HepG2 (cell line): ENCODE measurements around the gene SGCE. TPM values are rescaled to one million over a fixed set of nuclear protein-coding genes. Genes with fewer than 3 reads are reported as not detected.

ENCODE experiments used
- ATAC-seq: fragments of 200-7000 bp; cut with Tn5 transposase; 3 replicates; pipeline ENCODE4 v1.9.1; 2020; ENCODE audit warnings: mild to moderate bottlenecking, moderate library complexity
- BruUV-seq: library from RNA; stranded (reverse); fragments of 400-500 nt; replicated peaks from 2 replicates; lab custom pipeline; 2021; lab: Mats Ljungman, UMichigan
- CTCF ChIA-PET: fragments of 300-600 bp; formaldehyde crosslinking; extraction: SDS; loops from one replicate; lab custom pipeline; 2021; ENCODE audit warnings: low total read pairs, inconsistent platforms, low intra/inter-chr PET ratio; lab: Yijun Ruan, JAX
- POLR2A ChIA-PET: fragments of 350-600 bp; sonication (Branson Sonifier 250); formaldehyde crosslinking; loops from one replicate; lab custom pipeline; 2020; ENCODE audit warnings: antibody characterized with exemption, inconsistent platforms; lab: Yijun Ruan, JAX
- DNase-seq: peaks from one replicate; pipeline ENCODE4 v3.0.0-alpha.2; 2015; ENCODE audit warnings: low spot score
- FAIRE-seq: peaks from 3 replicates; lab custom pipeline; 2011; peaks lifted over from hg19 to GRCh38; lab: Jason Lieb, UNC
- H2AFZ ChIP-seq: one replicate; pipeline ENCODE4 v1.6.1; 2011; ENCODE audit warnings: low read length, inconsistent platforms
- H3K27ac ChIP-seq: fragments of 300-600 bp; 3 replicates; pipeline ENCODE4 v1.8.0; 2011; ENCODE audit warnings: mixed run types, mild to moderate bottlenecking, mixed read lengths, low read length, inconsistent platforms; ENCODE audit not compliant: insufficient read depth; ENCODE audit errors: extremely low read length
- H3K27me3 ChIP-seq, 2 experiments: fragments of 200-600 bp in 1 of 2; 2 replicates in 1 of 2; 3 replicates in 1 of 2; pipeline versions ENCODE4 v1.6.0 to v1.8.0; 2011; ENCODE audit warnings: low read length in 2 of 2, mild to moderate bottlenecking in 2 of 2, moderate library complexity in 2 of 2, inconsistent platforms in 1 of 2; ENCODE audit not compliant: insufficient read depth in 2 of 2, control insufficient read depth in 1 of 2
- H3K36me3 ChIP-seq, 2 experiments: fragments of 200-600 bp in 1 of 2; replicated peaks in 1 of 2; 2 replicates in 1 of 2; 3 replicates in 1 of 2; pipeline versions ENCODE4 v1.5.1 to v1.8.0; 2011; ENCODE audit warnings: low read length in 2 of 2, inconsistent platforms in 1 of 2; ENCODE audit not compliant: insufficient read depth in 2 of 2, control insufficient read depth in 1 of 2
- H3K4me1 ChIP-seq: 2 replicates; pipeline ENCODE4 v1.5.1; 2012; ENCODE audit warnings: low read length, inconsistent platforms; ENCODE audit not compliant: insufficient read depth
- H3K4me2 ChIP-seq: 2 replicates; pipeline ENCODE4 v1.6.0; 2011; ENCODE audit warnings: low read depth, low read length, inconsistent platforms
- H3K4me3 ChIP-seq, 3 experiments: fragments of 200-600 bp in 1 of 3; sonication (generic), shearing (Covaris generic) in 1 of 3; replicated peaks in 1 of 3; 2 replicates each; pipeline ENCODE4 v1.5.1; 2011 to 2016; ENCODE audit warnings: low read length in 3 of 3, inconsistent platforms in 2 of 3, low read depth in 2 of 3, mild to moderate bottlenecking in 2 of 3, control low read depth in 1 of 3, mixed read lengths in 1 of 3; ENCODE audit not compliant: insufficient read depth in 1 of 3
- H3K79me2 ChIP-seq: one replicate; pipeline ENCODE4 v1.6.1; 2011; ENCODE audit warnings: low read length, inconsistent platforms; ENCODE audit not compliant: insufficient read depth
- H3K9ac ChIP-seq: 2 replicates; pipeline ENCODE4 v1.6.0; 2011; ENCODE audit warnings: mild to moderate bottlenecking, low read depth, low read length, inconsistent platforms; ENCODE audit not compliant: insufficient read depth
- H3K9me3 ChIP-seq: 2 replicates; pipeline ENCODE4 v1.5.1; 2012; ENCODE audit warnings: mild to moderate bottlenecking, low read length
- H4K20me1 ChIP-seq: 2 replicates; pipeline ENCODE4 v1.6.0; 2011; ENCODE audit warnings: inconsistent platforms, mild to moderate bottlenecking, low read length, moderate library complexity; ENCODE audit not compliant: insufficient read depth
- ARID3A ChIP-seq: IDR thresholded peaks from 2 replicates; pipeline ENCODE4 v1.6.1; 2012; ENCODE audit warnings: low read depth, low read length, improper control_type of control experiment
- CREB1 ChIP-seq, 2 experiments: fragments of 450-650 bp in 1 of 2; IDR thresholded peaks; 2 replicates each; pipeline ENCODE4 v1.6.1; 2016 to 2017; ENCODE audit warnings: control low read depth in 1 of 2, mild to moderate bottlenecking in 1 of 2, missing compliant biosample characterization in 1 of 2, missing genetic modification characterization in 1 of 2
- EED ChIP-seq: sonication (generic); formaldehyde crosslinking; IDR thresholded peaks from 2 replicates; pipeline ENCODE4 v1.5.0; 2020; ENCODE audit warnings: mild to moderate bottlenecking, missing genetic modification reagents
- MED1 ChIP-seq: sonication (generic); formaldehyde crosslinking; IDR thresholded peaks from 2 replicates; pipeline ENCODE4 v1.4.0; 2020; ENCODE audit warnings: missing genetic modification reagents
- MZF1 ChIP-seq: sonication (generic); formaldehyde crosslinking; IDR thresholded peaks from 2 replicates; pipeline ENCODE4 v1.8.1; 2023; ENCODE audit warnings: mild to moderate bottlenecking, missing genetic modification reagents, borderline replicate concordance
- NFYC ChIP-seq: IDR thresholded peaks from 2 replicates; pipeline ENCODE4 v1.6.1; 2016; ENCODE audit warnings: missing genetic modification reagents, missing compliant biosample characterization
- ZBTB25 ChIP-seq: IDR thresholded peaks from 2 replicates; pipeline ENCODE4 v1.6.1; 2018; ENCODE audit warnings: missing genetic modification reagents
- ZFP41 ChIP-seq: sonication (generic); formaldehyde crosslinking; IDR thresholded peaks from 2 replicates; pipeline ENCODE4 v1.4.0; 2020; ENCODE audit warnings: mild to moderate bottlenecking, missing genetic modification reagents, borderline replicate concordance
- ZNF318 ChIP-seq: sonication (generic); formaldehyde crosslinking; IDR thresholded peaks from 2 replicates; pipeline ENCODE4 v1.4.0; 2020; ENCODE audit warnings: mild to moderate bottlenecking, missing genetic modification reagents
- WGBS: methylation state at CpG from one replicate; pipeline ENCODE4 v1.1.6; 2017; ENCODE audit warnings: low lambda C conversion rate; 5-methylcytosine and 5-hydroxymethylcytosine counted together
- in situ Hi-C: cut with HindIII; loops from 2 replicates; pipeline ENCODE4 v1.10.0; 2017; ENCODE audit warnings: low pct_unique_long_range_greater_than_20kb; ENCODE audit not compliant: extremely low pct_ligation_motif_present
- intact Hi-C: fragments of 100-400 bp; cut with micrococcal nuclease; formaldehyde crosslinking; loops from one replicate; pipeline ENCODE4 v1.10.0; 2022; ENCODE audit not compliant: unreplicated experiment
- polyA plus RNA-seq, 8 experiments: library from polyadenylated mRNA; depleted of rRNA in 3 of 8; stranded (reverse) in 7 of 8; unstranded in 1 of 8; fragments of >200 nt; fragmentation: Illumina TruSeq in 4 of 8; extraction: Trizol in 4 of 8; gene quantifications; 2 replicates each; pipeline versions ENCODE4 v1.2.1 to v1.2.3, GENCODE V29; 2011 to 2016; ENCODE audit warnings: low read depth in 4 of 8, missing spikeins in 1 of 8, mixed read lengths in 1 of 8; ENCODE audit not compliant: insufficient read depth in 1 of 8
- total RNA-seq, 5 experiments: library from RNA; depleted of rRNA; stranded (reverse); fragments of >200 nt; fragmentation: Illumina TruSeq; extraction: Trizol; gene quantifications; 2 replicates each; pipeline ENCODE4 v1.2.3, GENCODE V29; 2016; ENCODE audit warnings: low read depth in 1 of 5

The SGCE gene
- total and polyA plus RNA-seq, 2 of the 13 experiments (the other 11 are each of a cell fraction or from before 2014, with no cell fraction given), result 52.3 to 71.1 TPM

GRCh38 chr7:94676431-94676830 lies 20.5 kb upstream of the SGCE start (continued):
- TF ChIP-seq ZNF318 (CRISPR knock-in tag) (no peak), MZF1 (CRISPR knock-in tag) (no peak), NFYC (CRISPR knock-in tag) (no peak), MED1 (CRISPR knock-in tag) (no peak)
- TF ChIP-seq, all 625 proteins: peak for 0

GRCh38 chr7:94675356-94675755 lies 19.4 kb upstream of the SGCE start:
- in situ Hi-C loops (no loop called here), intact Hi-C loops (no loop called here)
- no peaks in the 10 kb centered on the region for H3K36me3 ChIP-seq
- CTCF ChIA-PET, result no interaction called here
- no peaks in the 10 kb centered on the region for H3K9me3 ChIP-seq
- POLR2A ChIA-PET, result no interaction called here
- no peak overlapping the region for H3K9ac ChIP-seq
- no peak overlapping the region for H3K4me2 ChIP-seq
- BruUV-seq, result no TSS peak
- H4K20me1 ChIP-seq, result no peaks in the 10 kb centered on the region
- no peaks in the 10 kb centered on the region for H3K79me2 ChIP-seq
- FAIRE-seq, result no peak
- H3K4me1 ChIP-seq, result peaks cover 32% of the 10 kb centered on the region
- no peak overlapping the region for H3K4me3 ChIP-seq
- no peaks in the 10 kb centered on the region for H3K27me3 ChIP-seq
- 98% methylated on average over 8 of the region's 8 CpGs for WGBS
- no peak overlapping the region for H2AFZ ChIP-seq
- H3K27ac ChIP-seq, result no peak overlapping the region
- DNase-seq, result no peak
- no peak for ATAC-seq
- no peak for TF ChIP-seq CREB1 (IDR thresholded peaks at IDR 0.05)
- TF ChIP-seq CREB1 (CRISPR knock-in tag; IDR thresholded peaks at IDR 0.05), result no peak
- no peak for TF ChIP-seq EED (CRISPR knock-in tag)
- TF ChIP-seq ZFP41 (CRISPR knock-in tag), result no peak
- no peak for TF ChIP-seq ZBTB25 (CRISPR knock-in tag)
- no peak for TF ChIP-seq ARID3A
